Activated CD4-positive, CD25-positive, alpha-beta regulatory T cell treated with anti-CD3 and anti-CD28 coated beads, Interleukin-2, amount 50 U/mL, for 72 hours (primary cell): ENCODE measurements around the gene CRIM1.

Experiments
- DNase-seq: peaks from one replicate; pipeline ENCODE4 v3.0.0; 2021

The CRIM1 gene

GRCh38 chr2:36427790-36428243 is 72.2 kb downstream of the CRIM1 start:
- DNase-seq = no peak

DNA sequence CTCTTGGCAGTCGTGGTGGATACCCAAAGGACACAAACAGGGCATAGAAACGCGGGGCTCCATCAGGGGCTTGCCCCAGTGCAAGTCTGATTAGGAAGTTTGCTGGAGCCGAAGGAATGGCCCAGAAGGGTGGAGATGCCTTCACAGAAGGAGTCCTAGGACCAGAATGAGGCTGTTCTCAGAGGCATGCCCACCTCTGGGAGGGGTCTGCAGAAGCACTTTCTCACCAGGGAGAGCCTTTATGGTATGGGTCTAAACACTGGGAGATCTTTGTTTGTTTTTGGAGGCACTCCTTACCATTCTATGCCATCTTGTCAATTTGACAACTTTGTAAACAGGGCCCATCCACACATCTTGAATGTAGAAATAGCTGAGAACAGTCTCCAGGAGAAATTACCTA is 75.0 kb downstream of the CRIM1 start:
- no peak for DNase-seq

DNA sequence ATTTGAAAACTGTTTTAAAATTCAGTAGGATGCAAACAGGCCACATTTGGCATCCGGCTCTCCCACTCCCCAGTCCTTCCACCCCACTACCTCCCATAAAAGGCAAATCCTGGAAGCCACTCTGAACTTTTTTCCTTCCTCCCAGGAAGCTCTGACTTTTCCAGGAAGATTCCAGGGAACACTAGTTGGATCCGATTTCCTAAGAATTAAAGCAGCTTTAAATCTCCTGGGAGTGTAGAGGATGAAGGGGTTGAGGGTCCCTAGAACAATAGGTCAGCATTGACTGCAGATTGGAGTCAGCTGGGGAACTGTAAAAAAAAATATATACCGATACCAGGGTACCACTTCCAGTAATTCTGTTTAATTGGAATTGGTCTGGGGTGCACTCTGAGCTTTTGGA is 76.9 kb downstream of the CRIM1 start:
- no peak for DNase-seq

- no peak for DNase-seq
Measured at GRCh38 chr2:36433311-36434217, 78.0 kb downstream of the CRIM1 start.

GRCh38 chr2:36438449-36438977 is 82.9 kb downstream of the CRIM1 start:
- no peak for DNase-seq

DNA sequence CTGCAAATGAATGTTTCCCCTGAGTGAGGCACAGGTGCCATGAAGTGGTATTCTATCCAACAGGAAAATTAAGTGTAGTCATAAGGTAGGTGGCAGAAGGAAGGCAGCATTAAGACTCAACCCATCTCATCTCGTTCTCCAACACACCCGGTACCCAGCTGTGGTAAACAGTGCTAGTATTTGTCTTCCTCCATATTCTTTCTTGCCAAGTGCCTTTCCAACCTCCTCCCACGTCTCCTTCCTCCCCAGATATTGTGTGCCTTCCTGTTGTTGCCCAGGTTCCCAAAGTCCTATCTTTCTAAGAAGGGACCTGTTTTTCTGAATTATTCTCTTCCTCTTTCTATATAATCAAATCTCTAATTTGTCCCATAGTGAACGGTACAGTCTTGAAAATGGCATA is 83.5 kb downstream of the CRIM1 start:
- no peak for DNase-seq

DNA sequence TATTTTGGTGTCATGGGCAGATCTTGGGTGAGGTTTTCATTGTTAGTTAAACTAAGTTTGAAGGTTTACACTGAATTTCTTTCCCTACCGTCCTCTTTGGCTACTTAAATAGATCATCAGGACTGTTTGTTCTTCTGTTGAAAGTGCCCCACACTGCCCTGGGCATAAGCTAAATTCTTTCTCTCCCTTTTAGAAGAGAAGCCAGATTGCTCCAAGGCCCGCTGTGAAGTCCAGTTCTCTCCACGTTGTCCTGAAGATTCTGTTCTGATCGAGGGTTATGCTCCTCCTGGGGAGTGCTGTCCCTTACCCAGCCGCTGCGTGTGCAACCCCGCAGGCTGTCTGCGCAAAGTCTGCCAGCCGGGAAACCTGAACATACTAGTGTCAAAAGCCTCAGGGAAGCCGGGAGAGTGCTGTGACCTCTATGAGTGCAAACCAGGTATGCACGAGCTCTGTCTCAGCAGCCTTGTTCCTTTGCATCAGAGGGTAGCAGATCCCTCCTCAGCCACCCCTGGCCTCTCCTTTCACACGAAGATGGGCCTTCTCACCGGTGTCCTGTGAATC is 85.6 kb downstream of the CRIM1 start:
- DNase-seq = no peak

GRCh38 chr2:36441816-36442215 is 86.2 kb downstream of the CRIM1 start:
- DNase-seq = no peak

GRCh38 chr2:36444216-36444936 is 88.8 kb downstream of the CRIM1 start:
- no peak for DNase-seq

GRCh38 chr2:36445185-36445866 is 89.7 kb downstream of the CRIM1 start:
- DNase-seq = no peak

DNA sequence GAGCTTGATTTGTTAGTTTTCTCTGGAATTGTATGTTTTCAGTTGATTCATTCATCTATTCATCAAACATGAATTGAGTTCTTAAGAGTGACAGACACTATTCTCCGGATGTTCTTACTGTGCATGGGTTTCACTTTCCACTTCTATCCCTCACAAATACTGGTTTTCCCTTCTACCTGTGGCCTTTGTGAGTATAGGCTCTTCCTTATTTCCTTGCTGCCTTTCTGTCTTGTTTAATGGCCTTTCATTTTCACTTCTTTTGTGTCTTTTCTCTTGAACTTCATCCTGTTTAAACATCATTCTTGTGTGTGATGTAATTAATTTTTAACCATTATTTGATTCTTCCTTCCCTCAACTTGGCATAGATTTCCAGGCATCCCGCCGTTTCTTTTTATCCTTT is 90.7 kb downstream of the CRIM1 start:
- no peak for DNase-seq

DNA sequence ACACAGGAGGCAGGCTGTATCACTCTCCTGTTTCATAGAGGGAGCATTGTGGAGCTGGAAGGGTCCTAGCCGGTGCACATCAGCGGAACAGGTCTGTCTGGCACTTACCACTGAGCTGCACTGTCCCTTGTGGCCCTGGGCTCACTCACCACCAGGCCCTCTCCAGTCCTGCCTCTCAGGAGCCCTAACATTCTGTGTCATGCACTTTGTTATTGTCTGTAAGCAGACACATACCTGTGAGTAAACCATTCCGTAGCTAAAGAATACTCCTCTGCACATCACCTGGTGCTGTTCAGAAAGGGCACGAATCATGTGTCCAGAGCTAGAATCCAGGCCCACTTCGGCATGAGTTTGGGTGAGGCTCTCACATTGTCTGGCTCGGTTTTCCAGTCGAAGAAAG is 93.6 kb downstream of the CRIM1 start:
- no peak for DNase-seq

- DNase-seq = no peak
Measured at GRCh38 chr2:36449943-36450392, 94.4 kb downstream of the CRIM1 start.

DNA sequence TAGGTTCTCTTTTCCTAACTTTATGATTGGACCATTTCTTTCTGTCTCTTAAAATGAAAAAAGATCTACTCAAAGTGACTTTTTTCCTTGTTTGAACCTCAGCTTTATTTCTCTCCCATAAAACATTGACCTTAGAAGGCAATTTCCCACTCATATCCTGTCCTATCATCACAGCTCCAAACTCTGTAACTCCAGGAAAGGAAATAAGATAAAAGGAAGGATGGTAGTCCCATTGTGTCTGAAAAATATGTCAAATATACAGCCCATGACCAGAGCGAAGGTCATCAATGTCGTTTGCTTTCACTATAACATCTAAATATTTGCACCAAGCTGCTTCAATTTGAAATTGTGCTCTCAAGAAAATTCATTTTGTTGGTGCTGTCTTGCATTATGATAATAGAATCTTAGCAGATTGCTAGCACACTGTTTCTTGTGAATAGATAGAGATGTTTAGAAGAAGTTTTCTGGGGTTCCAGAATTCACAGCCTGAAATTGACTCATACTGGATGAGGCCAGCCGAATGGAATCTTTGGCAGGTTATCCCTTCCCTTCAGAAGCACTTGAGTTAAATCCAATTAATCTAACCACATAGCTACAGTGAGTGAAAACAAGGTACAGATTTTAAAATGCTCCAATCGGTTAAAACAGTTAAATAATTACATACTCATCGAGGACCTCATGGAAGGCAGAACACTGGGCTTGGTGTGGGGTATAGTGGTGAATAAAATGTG is 95.1 kb downstream of the CRIM1 start:
- DNase-seq = no peak

- no peak for DNase-seq
Measured at GRCh38 chr2:36451512-36451911, 95.9 kb downstream of the CRIM1 start.

DNA sequence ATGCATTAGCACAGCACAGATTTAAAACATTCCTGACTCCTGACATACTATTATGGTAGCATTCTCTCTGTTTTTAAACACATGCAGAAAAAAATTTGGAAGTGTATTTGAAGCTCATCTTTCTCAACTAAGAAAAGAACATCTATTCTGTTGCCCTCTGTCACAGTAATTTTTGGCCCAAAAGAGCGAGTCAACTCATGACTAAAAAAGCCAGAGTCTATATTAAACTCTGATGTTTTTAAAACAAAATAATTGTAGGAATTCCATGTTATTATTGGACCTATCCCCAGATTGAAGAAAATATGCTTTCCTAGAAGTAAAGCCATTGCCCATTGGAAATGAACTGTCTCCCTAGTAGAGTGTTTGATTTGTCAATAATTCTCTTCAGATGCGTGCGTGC is 96.7 kb downstream of the CRIM1 start:
- no peak for DNase-seq

DNA sequence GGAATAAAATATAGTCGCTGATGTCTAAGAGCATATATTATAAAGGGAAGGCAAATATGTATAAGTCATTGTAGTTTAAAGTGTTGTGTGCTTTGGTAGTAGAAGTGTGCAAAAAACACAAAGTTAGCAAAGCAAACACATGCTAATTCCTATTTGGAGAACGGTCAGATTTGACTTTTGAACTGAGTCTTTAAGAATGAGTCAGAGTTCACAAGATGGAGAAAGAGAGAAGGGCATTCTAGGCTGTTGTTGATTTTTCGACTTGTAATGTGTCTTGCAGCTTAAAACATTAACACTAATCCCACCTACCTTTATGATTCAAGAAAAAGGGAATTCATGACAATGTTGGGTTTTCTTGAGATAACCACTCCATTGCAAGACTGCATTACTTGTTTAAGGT is 98.1 kb downstream of the CRIM1 start:
- no peak for DNase-seq

GRCh38 chr2:36455011-36455410 is 99.4 kb downstream of the CRIM1 start:
- DNase-seq = no peak

DNA sequence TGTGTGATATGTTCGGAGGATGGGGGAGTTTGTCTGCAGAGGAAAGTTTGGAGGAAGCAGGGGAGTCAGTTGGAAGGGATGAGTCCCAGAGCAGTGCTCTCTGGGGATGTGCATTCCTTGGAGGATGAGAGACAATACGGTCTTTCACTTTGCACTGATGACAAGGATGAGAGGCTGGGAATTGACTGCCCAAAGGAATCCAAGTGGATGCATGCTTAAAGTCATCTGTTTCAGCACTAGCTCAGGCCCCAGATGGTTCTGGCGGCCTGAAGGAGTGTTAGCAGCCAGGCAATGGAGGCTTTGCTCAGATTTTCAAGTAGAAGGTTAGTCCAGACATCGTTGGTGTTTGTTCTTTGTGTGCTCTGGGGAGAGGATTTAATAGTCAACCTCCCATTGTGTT is 100.2 kb downstream of the CRIM1 start:
- no peak for DNase-seq

GRCh38 chr2:36456227-36457175 is 100.9 kb downstream of the CRIM1 start:
- no peak for DNase-seq

DNA sequence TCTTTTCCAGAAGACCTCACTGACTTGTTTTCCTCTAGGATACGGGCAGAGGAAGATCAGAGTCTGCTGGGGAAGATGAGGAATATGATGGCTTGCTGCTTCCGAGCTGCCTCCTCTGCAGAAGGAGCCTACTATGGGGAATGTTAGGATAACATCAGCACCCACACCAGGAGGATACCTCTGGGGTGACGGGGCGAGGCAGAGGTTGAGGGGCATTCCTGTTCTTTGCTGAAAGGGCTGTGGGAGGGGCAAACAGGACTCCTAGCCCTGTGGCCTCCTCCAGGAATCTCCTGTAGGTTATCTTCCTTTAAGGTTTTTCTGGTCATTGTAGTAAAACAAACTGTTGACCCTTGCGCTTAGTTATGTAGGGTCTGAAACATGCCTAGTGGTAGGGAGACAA is 102.5 kb downstream of the CRIM1 start:
- no peak for DNase-seq
